GM15510 (cell line): Measurements from ENCODE around the gene TTC9B.

Experiments
- POLR2A ChIP-seq: IDR thresholded peaks from 3 replicates; pipeline ENCODE4 v1.6.1; 2011; ENCODE audit warnings: borderline replicate concordance; ENCODE audit not compliant: insufficient read length; ENCODE audit errors: extremely low read depth

The TTC9B gene

DNA sequence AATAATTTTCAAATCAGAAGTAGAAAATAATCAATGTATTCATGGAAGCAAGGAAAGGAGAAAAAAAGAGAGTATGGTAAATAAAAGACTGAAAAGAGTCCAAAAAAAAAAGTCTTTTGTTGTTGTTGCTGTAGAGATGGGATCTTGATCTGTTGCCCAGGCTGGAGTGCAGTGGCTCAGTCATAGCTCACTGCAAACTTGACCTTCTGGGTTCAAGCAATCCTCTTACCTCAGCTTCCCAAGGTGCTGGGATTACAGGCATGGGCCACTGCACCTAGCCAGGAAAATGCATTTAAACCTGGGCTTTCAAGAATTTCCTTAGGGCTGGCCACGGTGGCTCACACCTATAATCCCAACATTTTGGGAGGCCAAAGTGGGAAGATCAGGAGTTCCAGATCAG lies 33.9 kb downstream of the TTC9B start:
- no peak for TF ChIP-seq POLR2A

DNA sequence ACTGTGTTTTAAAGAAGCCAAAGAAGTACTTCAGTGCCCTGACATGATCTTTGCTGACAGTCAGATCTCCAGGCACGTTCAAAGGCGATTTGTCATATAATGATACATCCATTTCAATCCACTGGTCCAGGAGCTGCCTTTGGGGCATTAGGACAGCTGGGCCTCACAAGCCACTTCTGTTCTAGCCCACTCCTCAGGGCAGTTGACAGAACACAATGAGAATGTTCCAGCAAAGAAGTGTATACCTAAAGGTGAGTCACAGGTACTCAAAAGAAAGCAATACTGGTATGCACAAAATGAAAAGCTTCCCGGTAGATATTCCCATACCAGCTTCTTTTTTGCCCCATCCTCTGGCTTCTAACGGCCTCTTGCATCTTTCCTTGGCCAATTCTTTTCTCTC lies 39.4 kb downstream of the TTC9B start:
- TF ChIP-seq POLR2A: no peak

DNA sequence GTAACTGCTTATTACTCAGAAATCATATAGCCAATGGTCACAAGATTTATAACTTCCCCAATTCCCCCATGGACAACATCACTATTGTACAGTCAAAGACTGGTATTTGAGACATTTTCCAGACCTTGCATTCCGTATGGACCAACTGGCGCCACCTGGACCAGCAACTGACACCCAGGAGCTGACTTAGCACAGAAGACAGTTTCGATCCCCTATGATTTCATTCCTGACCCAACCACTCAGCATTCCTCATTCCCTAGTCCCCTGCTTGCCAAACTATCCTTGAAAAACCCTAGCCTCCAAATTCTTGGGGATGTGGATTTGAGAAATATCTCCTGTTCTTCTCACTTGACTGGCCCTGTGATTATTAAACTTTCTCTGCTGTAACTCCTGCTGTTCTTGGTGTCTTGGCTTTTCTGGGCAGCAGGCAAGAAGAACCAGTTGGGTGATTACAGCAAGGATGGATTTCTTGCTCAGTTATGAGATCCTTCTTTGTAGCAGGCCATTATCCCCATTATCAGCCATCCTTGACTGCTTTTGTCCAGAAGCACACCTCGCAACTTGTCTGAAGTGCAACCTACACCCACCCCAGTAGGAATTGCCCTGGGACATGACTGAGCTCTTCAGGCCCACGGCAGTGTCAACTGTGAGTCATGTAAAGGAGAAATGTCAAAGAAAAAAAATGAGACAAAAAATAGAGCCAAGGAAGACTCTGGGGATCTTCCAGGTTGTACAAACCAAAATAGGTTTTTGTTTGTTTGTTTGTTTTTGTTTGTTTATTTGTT lies 40.7 kb downstream of the TTC9B start:
- no peak for TF ChIP-seq POLR2A

DNA sequence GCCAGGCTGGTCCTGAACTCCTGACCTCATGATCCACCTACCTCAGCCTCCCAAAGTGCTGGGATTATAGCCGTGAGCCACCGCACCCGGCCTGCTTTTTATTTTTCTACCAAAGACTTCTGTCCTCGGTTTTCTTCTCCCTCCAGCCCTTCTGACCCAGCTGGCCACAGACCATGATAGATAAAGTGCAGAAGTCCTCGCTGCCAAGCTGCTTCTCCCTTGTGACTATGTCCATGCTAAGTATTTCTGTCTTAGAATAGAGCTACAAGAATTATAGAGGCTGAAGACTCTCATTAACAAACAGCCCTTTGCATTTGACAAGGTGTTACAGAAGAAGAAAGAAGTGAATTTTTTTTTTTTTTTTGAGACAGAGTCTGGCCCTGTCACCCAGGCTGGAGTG lies 42.4 kb downstream of the TTC9B start:
- no peak for TF ChIP-seq POLR2A

GRCh38 chr19:40174092-40174491 lies 44.1 kb downstream of the TTC9B start:
- no peak for TF ChIP-seq POLR2A
